Liver (tissue), 9 donors: ENCODE data around the gene ZNF296. TPM values are rescaled to one million over a fixed set of nuclear protein-coding genes. Genes with fewer than 3 reads are reported as not detected.

ENCODE experiments used
- DNase-seq: peaks from one replicate; pipeline ENCODE4 v3.0.0-alpha.2; 2017; ENCODE audit warnings: low spot score
- H3K27ac ChIP-seq, 2 donors: one replicate each; pipeline ENCODE4 v1.7.0; 2013; ENCODE audit warnings: inconsistent platforms in 2 of 2, low read length in 2 of 2, control low read depth in 1 of 2, low read depth in 1 of 2, mild to moderate bottlenecking in 1 of 2
- H3K27me3 ChIP-seq, 4 donors: one replicate each; pipeline versions ENCODE4 v1.6.1 to v1.7.0; 2013; ENCODE audit warnings: low read length in 3 of 4, inconsistent platforms in 1 of 4, mild to moderate bottlenecking in 1 of 4, moderate library complexity in 1 of 4; ENCODE audit not compliant: control insufficient read depth in 4 of 4, insufficient read depth in 4 of 4
- H3K36me3 ChIP-seq, 4 donors: one replicate each; pipeline versions ENCODE4 v1.6.1 to v1.7.0; 2013; ENCODE audit warnings: low read length in 3 of 4, mild to moderate bottlenecking in 3 of 4, low read depth in 1 of 4, moderate library complexity in 1 of 4; ENCODE audit not compliant: control insufficient read depth in 4 of 4, insufficient read depth in 3 of 4
- H3K4me1 ChIP-seq, 4 donors: one replicate each; pipeline versions ENCODE4 v1.6.1 to v1.7.0; 2013; ENCODE audit warnings: low read length in 3 of 4, mild to moderate bottlenecking in 3 of 4, moderate library complexity in 1 of 4; ENCODE audit not compliant: control insufficient read depth in 4 of 4, insufficient read depth in 4 of 4
- H3K4me3 ChIP-seq, 3 donors: one replicate each; pipeline versions ENCODE4 v1.6.1 to v1.7.0; 2013; ENCODE audit warnings: low read length in 3 of 3, control low read depth in 1 of 3, low read depth in 1 of 3, mild to moderate bottlenecking in 1 of 3
- H3K9ac ChIP-seq, 2 donors: one replicate each; pipeline ENCODE4 v1.7.0; 2013; ENCODE audit warnings: low read length in 2 of 2, mild to moderate bottlenecking in 2 of 2, moderate library complexity in 2 of 2, control low read depth in 1 of 2, low read depth in 1 of 2
- H3K9me3 ChIP-seq, 4 donors: one replicate each; pipeline versions ENCODE4 v1.6.1 to v1.7.0; 2013; ENCODE audit warnings: low read length in 3 of 4; ENCODE audit not compliant: control insufficient read depth in 4 of 4
- EGR1 ChIP-seq, 2 donors: IDR thresholded peaks; 2 replicates each; pipeline ENCODE4 v1.6.1; 2016 to 2018; ENCODE audit warnings: antibody characterized with exemption in 2 of 2, low read depth in 2 of 2
- FOXA2 ChIP-seq: IDR thresholded peaks from 2 replicates; pipeline ENCODE4 v1.6.1; 2016; ENCODE audit warnings: antibody characterized with exemption
- GABPA ChIP-seq, 2 donors: IDR thresholded peaks in 1 of 2; conservative IDR thresholded peaks in 1 of 2; 2 replicates each; pipeline ENCODE4 v1.6.1; 2016; ENCODE audit warnings: antibody characterized with exemption in 2 of 2, mild to moderate bottlenecking in 1 of 2, moderate library complexity in 1 of 2
- JUND ChIP-seq, 2 donors: IDR thresholded peaks; 2 replicates each; pipeline ENCODE4 v1.6.1; 2016; ENCODE audit warnings: antibody characterized with exemption in 2 of 2
- NR2F2 ChIP-seq: IDR thresholded peaks from 2 replicates; pipeline ENCODE4 v1.6.1; 2016; ENCODE audit warnings: antibody characterized with exemption
- RAD21 ChIP-seq, 2 donors: IDR thresholded peaks; 2 replicates each; pipeline ENCODE4 v1.6.1; 2016; ENCODE audit warnings: antibody characterized with exemption in 2 of 2, mild to moderate bottlenecking in 2 of 2
- RXRA ChIP-seq, 2 donors: IDR thresholded peaks; 2 replicates each; pipeline ENCODE4 v1.6.1; 2017 to 2018; ENCODE audit warnings: antibody characterized with exemption in 2 of 2, mild to moderate bottlenecking in 1 of 2
- TAF1 ChIP-seq: conservative IDR thresholded peaks from 2 replicates; pipeline ENCODE4 v1.6.1; 2016; ENCODE audit warnings: antibody characterized with exemption, mild to moderate bottlenecking
- YY1 ChIP-seq: IDR thresholded peaks from 2 replicates; pipeline ENCODE4 v1.6.1; 2016; ENCODE audit warnings: antibody characterized with exemption, mild to moderate bottlenecking
- WGBS: extraction: QIAGEN DNeasy Blood & Tissue Kit; methylation state at CpG from one replicate; pipeline ENCODE4 v1.1.7; 2013; 5-methylcytosine and 5-hydroxymethylcytosine counted together
- polyA plus RNA-seq, 2 donors: library from polyadenylated mRNA; stranded (reverse) in 1 of 2; unstranded in 1 of 2; fragments of 200-250 nt in 1 of 2; fragments of >200 nt in 1 of 2; fragmentation: Nextera tagmentation in 1 of 2; extraction: Ambion mirVana in 1 of 2; gene quantifications; one replicate each; pipeline versions ENCODE4 v1.2.1 to v1.2.3, GENCODE V29; 2013 to 2015
- total RNA-seq, 2 donors: library from RNA; depleted of rRNA; stranded (reverse); fragments of >200 nt; gene quantifications; one replicate each; pipeline ENCODE4 v1.2.3, GENCODE V29; 2014
- TF ChIP-seq, protein P1 (sequence below): IDR thresholded peaks from 2 replicates; pipeline ENCODE4 v1.6.1; 2016; ENCODE audit warnings: antibody characterized with exemption, mild to moderate bottlenecking
- TF ChIP-seq, protein P2 (sequence below): IDR thresholded peaks from 2 replicates; pipeline ENCODE4 v1.6.1; 2016; ENCODE audit warnings: antibody characterized with exemption
- TF ChIP-seq, protein P3 (sequence below): IDR thresholded peaks from 2 replicates; pipeline ENCODE4 v1.6.1; 2016; ENCODE audit warnings: antibody characterized with exemption
- TF ChIP-seq, protein P4 (sequence below): fragments of 150-350 bp; IDR thresholded peaks from 2 replicates; pipeline ENCODE4 v1.5.1; 2017; ENCODE audit warnings: improper control_type of control experiment, low read depth, low read length; ENCODE audit not compliant: missing input control
- donor health status: healthy.
- donor health status: healthy.
- donor health status: healthy.
- donor health status: healthy.
- donor health status: healthy.

Gene ZNF296
- total RNA-seq (under 1 TPM; 0.17 to 0.42 TPM), polyA plus RNA-seq (under 1 TPM in 1 of 2 donors, not detected in 1; 0.16 TPM)

DNA sequence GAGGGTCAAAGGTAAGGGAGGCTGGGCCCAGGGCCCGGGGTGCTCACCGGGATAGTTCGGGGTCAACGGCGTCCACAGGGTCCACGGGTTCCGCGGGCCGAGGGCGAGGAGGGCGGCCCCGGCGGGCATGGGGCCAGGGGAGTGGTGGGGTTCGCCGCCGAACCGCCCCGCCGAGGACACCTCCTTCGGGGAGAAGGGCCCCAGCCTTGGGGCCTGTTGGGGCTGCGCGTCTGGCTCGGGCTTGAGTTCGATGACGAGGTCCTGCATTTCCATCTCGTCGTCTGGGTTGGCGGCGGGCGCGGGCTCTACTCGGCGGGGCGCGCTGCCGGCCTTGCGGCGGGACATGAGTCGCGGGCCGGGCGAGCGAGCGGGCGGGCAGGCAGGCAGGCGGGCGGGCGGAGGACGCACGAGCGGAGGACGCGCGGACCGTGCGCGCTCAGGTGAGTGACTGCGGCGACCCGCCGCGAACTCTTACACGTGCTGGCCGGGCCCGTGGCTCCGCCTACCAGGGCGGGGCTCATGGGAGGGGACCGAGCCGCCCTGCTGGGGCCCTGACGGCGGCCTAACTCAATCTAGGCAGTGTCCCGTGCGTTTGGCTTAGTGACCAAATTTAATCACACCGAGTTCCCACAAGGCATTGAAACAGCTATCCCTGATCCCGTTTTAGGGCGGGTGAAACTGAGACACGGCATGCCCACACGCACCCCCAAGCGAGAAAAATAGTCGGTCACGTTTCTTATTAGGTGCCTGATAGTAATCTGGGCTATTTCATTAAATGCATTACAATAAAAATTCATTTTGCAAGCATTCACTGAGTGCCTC, at the start of gene ZNF296:
TSS of gene ZNF296 (minus strand) at position 450 of the 822 bp plus-strand sequence. CDS start at position 345, 105 bp downstream.
- H3K27ac ChIP-seq = peak within 1 kb of the TSS; percentile 46 to 49

DNA sequence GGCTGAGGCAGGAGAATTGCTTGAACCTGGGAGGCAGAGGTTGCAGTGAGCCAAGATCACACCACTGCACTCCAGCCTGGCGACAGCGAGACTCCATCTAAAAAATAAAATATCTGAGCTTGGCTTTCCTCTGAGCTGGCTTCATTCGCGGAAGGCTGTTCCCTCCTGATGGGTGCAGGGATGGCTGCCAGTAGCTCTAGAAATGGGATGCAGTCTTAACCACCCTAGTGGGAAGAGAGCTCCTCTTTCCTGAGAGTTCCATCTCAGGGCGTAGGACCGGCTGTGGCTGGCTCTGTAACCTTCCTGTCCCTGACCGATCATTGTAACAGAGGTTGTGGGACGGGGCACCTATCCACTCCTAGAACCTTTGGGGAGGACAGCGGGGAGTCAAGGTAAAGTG, 49.1 kb upstream of the ZNF296 start:
- Histone ChIP-seq H3K27me3 (no peaks in the 10 kb centered on the region), H3K4me1 (peaks cover 0 to 3% (median 0%) of the 10 kb centered on the region in 4 donors), H3K4me3 (no peak overlapping the region), H3K9me3 (no peaks in the 10 kb centered on the region), H3K9ac (no peak overlapping the region), H3K27ac (no peak overlapping the region), H3K36me3 (no peaks in the 10 kb centered on the region)
- DNase-seq = no peak
- WGBS = 95% methylated on average over 9 of the region's 9 CpGs
- no peak for TF ChIP-seq RXRA (IDR thresholded peaks at IDR 0.05)
- no peak for TF ChIP-seq NR2F2
- TF ChIP-seq, protein P1, sequence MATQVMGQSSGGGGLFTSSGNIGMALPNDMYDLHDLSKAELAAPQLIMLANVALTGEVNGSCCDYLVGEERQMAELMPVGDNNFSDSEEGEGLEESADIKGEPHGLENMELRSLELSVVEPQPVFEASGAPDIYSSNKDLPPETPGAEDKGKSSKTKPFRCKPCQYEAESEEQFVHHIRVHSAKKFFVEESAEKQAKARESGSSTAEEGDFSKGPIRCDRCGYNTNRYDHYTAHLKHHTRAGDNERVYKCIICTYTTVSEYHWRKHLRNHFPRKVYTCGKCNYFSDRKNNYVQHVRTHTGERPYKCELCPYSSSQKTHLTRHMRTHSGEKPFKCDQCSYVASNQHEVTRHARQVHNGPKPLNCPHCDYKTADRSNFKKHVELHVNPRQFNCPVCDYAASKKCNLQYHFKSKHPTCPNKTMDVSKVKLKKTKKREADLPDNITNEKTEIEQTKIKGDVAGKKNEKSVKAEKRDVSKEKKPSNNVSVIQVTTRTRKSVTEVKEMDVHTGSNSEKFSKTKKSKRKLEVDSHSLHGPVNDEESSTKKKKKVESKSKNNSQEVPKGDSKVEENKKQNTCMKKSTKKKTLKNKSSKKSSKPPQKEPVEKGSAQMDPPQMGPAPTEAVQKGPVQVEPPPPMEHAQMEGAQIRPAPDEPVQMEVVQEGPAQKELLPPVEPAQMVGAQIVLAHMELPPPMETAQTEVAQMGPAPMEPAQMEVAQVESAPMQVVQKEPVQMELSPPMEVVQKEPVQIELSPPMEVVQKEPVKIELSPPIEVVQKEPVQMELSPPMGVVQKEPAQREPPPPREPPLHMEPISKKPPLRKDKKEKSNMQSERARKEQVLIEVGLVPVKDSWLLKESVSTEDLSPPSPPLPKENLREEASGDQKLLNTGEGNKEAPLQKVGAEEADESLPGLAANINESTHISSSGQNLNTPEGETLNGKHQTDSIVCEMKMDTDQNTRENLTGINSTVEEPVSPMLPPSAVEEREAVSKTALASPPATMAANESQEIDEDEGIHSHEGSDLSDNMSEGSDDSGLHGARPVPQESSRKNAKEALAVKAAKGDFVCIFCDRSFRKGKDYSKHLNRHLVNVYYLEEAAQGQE = no peak
- no peak for TF ChIP-seq RAD21 (IDR thresholded peaks at IDR 0.05)
- TF ChIP-seq, protein P2, sequence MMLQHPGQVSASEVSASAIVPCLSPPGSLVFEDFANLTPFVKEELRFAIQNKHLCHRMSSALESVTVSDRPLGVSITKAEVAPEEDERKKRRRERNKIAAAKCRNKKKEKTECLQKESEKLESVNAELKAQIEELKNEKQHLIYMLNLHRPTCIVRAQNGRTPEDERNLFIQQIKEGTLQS = no peak
- TF ChIP-seq FOXA2 = no peak
- no peak for TF ChIP-seq JUND (IDR thresholded peaks at IDR 0.05)
- TF ChIP-seq YY1 = no peak
- TF ChIP-seq, protein P3, sequence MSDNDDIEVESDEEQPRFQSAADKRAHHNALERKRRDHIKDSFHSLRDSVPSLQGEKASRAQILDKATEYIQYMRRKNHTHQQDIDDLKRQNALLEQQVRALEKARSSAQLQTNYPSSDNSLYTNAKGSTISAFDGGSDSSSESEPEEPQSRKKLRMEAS = no peak
- no peak for TF ChIP-seq GABPA (IDR thresholded peaks at IDR 0.05 in 1 of 2, conservative IDR thresholded peaks at IDR 0.05 in 1 of 2)

More for the DNA sequence above, at the start of gene ZNF296:
- TF ChIP-seq, protein P4, sequence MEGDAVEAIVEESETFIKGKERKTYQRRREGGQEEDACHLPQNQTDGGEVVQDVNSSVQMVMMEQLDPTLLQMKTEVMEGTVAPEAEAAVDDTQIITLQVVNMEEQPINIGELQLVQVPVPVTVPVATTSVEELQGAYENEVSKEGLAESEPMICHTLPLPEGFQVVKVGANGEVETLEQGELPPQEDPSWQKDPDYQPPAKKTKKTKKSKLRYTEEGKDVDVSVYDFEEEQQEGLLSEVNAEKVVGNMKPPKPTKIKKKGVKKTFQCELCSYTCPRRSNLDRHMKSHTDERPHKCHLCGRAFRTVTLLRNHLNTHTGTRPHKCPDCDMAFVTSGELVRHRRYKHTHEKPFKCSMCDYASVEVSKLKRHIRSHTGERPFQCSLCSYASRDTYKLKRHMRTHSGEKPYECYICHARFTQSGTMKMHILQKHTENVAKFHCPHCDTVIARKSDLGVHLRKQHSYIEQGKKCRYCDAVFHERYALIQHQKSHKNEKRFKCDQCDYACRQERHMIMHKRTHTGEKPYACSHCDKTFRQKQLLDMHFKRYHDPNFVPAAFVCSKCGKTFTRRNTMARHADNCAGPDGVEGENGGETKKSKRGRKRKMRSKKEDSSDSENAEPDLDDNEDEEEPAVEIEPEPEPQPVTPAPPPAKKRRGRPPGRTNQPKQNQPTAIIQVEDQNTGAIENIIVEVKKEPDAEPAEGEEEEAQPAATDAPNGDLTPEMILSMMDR = no peak
- TF ChIP-seq, protein P3 = no peak
- TF ChIP-seq TAF1 = no peak
- no peak for TF ChIP-seq EGR1 (IDR thresholded peaks at IDR 0.05; ENCODE audit: low read depth in 2 of 2)
- peak; percentile 31 to 45 for TF ChIP-seq RXRA (IDR thresholded peaks at IDR 0.05)
- peak; percentile 83 for DNase-seq
- 5% methylated on average over 81 of the region's 81 CpGs for WGBS
- peaks cover 0 to 3% (median under 1%) of the 10 kb centered on the region in 4 donors for H3K36me3 ChIP-seq
- no peak within 1 kb of the TSS for H3K9ac ChIP-seq
- H3K4me1 ChIP-seq = peaks cover 6 to 28% (median 19%) of the 10 kb centered on the region in 4 donors
- no peaks in the 10 kb centered on the region for H3K9me3 ChIP-seq
- H3K27me3 ChIP-seq = no peaks in the 10 kb centered on the region
- peak within 1 kb of the TSS in 2 of 3 donors; percentile 43 to 53 for H3K4me3 ChIP-seq
